ENCODE results near the gene CASP2. TPM values are rescaled to one million over a fixed set of nuclear protein-coding genes. Genes with fewer than 3 reads are reported as not detected.

The CASP2 gene
- total and polyA plus RNA-seq, 2 of the 8 experiments (the other 6 are each of a cell fraction or from before 2014, with no cell fraction given), result 23.7 to 35.3 TPM

DNA sequence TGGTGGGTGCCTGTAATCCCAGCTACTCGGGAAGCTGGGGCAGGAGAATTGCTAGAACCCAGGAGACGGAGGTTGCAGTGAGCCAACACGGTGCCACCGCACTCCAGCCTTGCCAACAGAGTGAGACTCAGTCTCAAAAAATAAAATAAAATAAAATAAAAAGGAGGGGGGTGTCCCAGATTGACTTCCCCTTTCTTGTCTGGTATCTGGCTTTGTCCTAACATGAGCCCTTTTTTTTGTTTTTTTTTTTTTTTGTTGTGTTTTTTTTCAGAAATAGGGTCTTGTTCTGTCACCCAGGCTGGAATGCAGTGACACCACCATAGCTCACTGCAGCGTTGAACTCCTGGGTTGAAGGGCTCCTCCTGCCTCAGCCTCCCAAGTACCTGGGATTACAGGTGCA lies 4.7 kb downstream of the CASP2 start:
- H4K91ac ChIP-seq (replicated peaks; ENCODE audit: insufficient read length, low read length), result no peak overlapping the region
- ChIA-PET POLR2A (ENCODE audit: partially characterized antibody) (interaction anchor here (1.6 kb wide), 1 partner anchor 12 kb away, joined by 7 read pairs; no protein-coding TSS in a partner anchor), CTCF (ENCODE audit: partially characterized antibody) (interaction anchor here (0.9 to 9.1 kb wide), 8 partner anchors 7 to 124 kb away, joined by 3 to 85 read pairs (median 5); no protein-coding TSS in a partner anchor)
- H3K36me3 ChIP-seq (ENCODE audit: control insufficient read depth in 2 of 4, insufficient read depth in 4 of 4, low read length in 3 of 4), result peaks cover 24 to 68% (median 50%) of the 10 kb centered on the region in 4 experiments
- no peak overlapping the region for H2AK5ac ChIP-seq (ENCODE audit: low read depth, low read length)
- H3K23me2 ChIP-seq (ENCODE audit: low read depth, low read length), result peaks cover 5% of the 10 kb centered on the region; the same call in 1 of the 2 replicates
- H3K27me3 ChIP-seq (replicated peaks in 1 of 4; ENCODE audit: control insufficient read depth in 3 of 4, extremely low read depth in 1 of 4, insufficient read depth in 3 of 4, low read length in 3 of 4), result no peaks in the 10 kb centered on the region
- no peak overlapping the region for H2BK120ac ChIP-seq (replicated peaks; ENCODE audit: low read depth, low read length)
- no peak overlapping the region for H3K4me3 ChIP-seq (ENCODE audit: extremely low read depth in 1 of 4, insufficient read depth in 2 of 4, low read depth in 3 of 4, low read length in 4 of 4)
- no peak overlapping the region for H4K5ac ChIP-seq (ENCODE audit: insufficient read length, low read depth, low read length)
- H3K27ac ChIP-seq (ENCODE audit: low read depth, low read length), result no peak overlapping the region
- no peak overlapping the region for H3K56ac ChIP-seq (replicated peaks; ENCODE audit: insufficient read length, low read depth, low read length)
- H3K4me2 ChIP-seq (ENCODE audit: insufficient read depth in 1 of 2, low read depth in 2 of 2, low read length in 2 of 2), result no peak overlapping the region
- no peak overlapping the region for H3K14ac ChIP-seq (ENCODE audit: insufficient read length)
- peaks cover 3% of the 10 kb centered on the region for H3K79me1 ChIP-seq (ENCODE audit: low read depth, low read length)
- peaks cover 0 to 39% of the 10 kb centered on the region in 2 experiments; a peak in 3 of 4 replicates for H3K79me2 ChIP-seq (ENCODE audit: control insufficient read depth in 1 of 2, insufficient read depth in 2 of 2, low read length in 2 of 2)
- H3K18ac ChIP-seq (ENCODE audit: extremely low read depth, low read length), result no peak overlapping the region
- no peak overlapping the region for H4K8ac ChIP-seq (ENCODE audit: extremely low read depth, insufficient read depth, low read length)
- H2BK15ac ChIP-seq (ENCODE audit: low read length), result no peak overlapping the region
- no peak overlapping the region for H3K9ac ChIP-seq (replicated peaks in 1 of 4; ENCODE audit: extremely low read depth in 1 of 4, low read depth in 3 of 4, low read length in 3 of 4)
- H2BK20ac ChIP-seq (ENCODE audit: low read length), result no peak overlapping the region
- WGBS, 2 experiments (ENCODE audit: extremely low coverage in 1 of 2, insufficient coverage in 1 of 2, insufficient read length in 1 of 2, insufficient replicate concordance in 2 of 2, low coverage in 1 of 2, low lambda C conversion rate in 2 of 2, missing lambda C conversion rate in 1 of 2), result 92% methylated on average over 5 of the region's 5 CpGs; no CpG with 5 or more reads in 1 of the 2 experiments
- H2AFZ ChIP-seq (ENCODE audit: low read length), result no peak overlapping the region
- H2BK5ac ChIP-seq (ENCODE audit: low read depth, low read length), result no peak overlapping the region
- H3K4me1 ChIP-seq (replicated peaks in 1 of 4; ENCODE audit: control insufficient read depth in 3 of 4, insufficient read depth in 4 of 4, low read length in 3 of 4), result peaks cover 0 to 2% (median 0%) of the 10 kb centered on the region in 4 experiments; a peak in 1 of 7 replicates
- H3K23ac ChIP-seq (ENCODE audit: insufficient read length), result no peak overlapping the region
- no peak overlapping the region for H3K4ac ChIP-seq (replicated peaks; ENCODE audit: insufficient read length, low read depth, low read length)
- DNase-seq (ENCODE audit: low read depth in 1 of 2, low spot score in 2 of 2), result no peak
- H2BK12ac ChIP-seq (ENCODE audit: low read depth, low read length), result no peak overlapping the region
- peaks cover 0 to 2% of the 10 kb centered on the region in 2 experiments for H4K20me1 ChIP-seq (replicated peaks in 1 of 2; ENCODE audit: control insufficient read depth in 1 of 2, insufficient read depth in 2 of 2, low read length in 2 of 2)
- FAIRE-seq, result no peak
- no peaks in the 10 kb centered on the region for H3K9me3 ChIP-seq (ENCODE audit: insufficient read depth in 2 of 2, low read depth in 1 of 2, low read length in 1 of 2)
- TF ChIP-seq POLR2A (IDR thresholded peaks at IDR 0.05; ENCODE audit: control extremely low read depth in 1 of 2, low read depth in 2 of 2, low read length in 2 of 2) (no peak), RNF2 (IDR thresholded peaks at IDR 0.05; ENCODE audit: borderline replicate concordance, low read depth, low read length, missing control alignments, poor library complexity, severe bottlenecking) (no peak), KDM1A (IDR thresholded peaks at IDR 0.05; ENCODE audit: borderline replicate concordance, low read length) (no peak), TBP (IDR thresholded peaks at IDR 0.05; ENCODE audit: low read depth, low read length) (no peak), EP300 (IDR thresholded peaks at IDR 0.05; ENCODE audit: borderline replicate concordance in 1 of 2, low read depth in 2 of 2, low read length in 2 of 2) (no peak), CHD1 (IDR thresholded peaks at IDR 0.05; ENCODE audit: low read depth, low read length) (no peak), GABPA (IDR thresholded peaks at IDR 0.05; ENCODE audit: borderline replicate concordance, insufficient read depth, low read length) (no peak), CBX8 (IDR thresholded peaks at IDR 0.05; ENCODE audit: borderline replicate concordance, low read depth, low read length) (no peak), SIN3A (conservative IDR thresholded peaks at IDR 0.05 in 1 of 2, IDR thresholded peaks at IDR 0.05 in 1 of 2; ENCODE audit: low read depth in 1 of 2, low read length in 2 of 2) (no peak), TEAD4 (IDR thresholded peaks at IDR 0.05; ENCODE audit: low read depth, low read length) (no peak), EZH2 (IDR thresholded peaks at IDR 0.05; ENCODE audit: low read depth, low read length, severe bottlenecking) (no peak), POU5F1 (IDR thresholded peaks at IDR 0.05; ENCODE audit: low read depth, low read length) (no peak)
- TF ChIP-seq, protein P1, sequence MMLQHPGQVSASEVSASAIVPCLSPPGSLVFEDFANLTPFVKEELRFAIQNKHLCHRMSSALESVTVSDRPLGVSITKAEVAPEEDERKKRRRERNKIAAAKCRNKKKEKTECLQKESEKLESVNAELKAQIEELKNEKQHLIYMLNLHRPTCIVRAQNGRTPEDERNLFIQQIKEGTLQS (IDR thresholded peaks at IDR 0.05; ENCODE audit: insufficient read depth, low read depth, low read length), result no peak

All from H1 (cell line).